GM12874 (cell line): ENCODE data around the gene AK2.

ENCODE experiments used
- TF ChIP-seq, protein P1 (sequence below): IDR thresholded peaks from 2 replicates; pipeline ENCODE4 v1.5.1; 2011; ENCODE audit warnings: low read depth, mild to moderate bottlenecking, control low read depth, low read length, moderate library complexity; ENCODE audit not compliant: insufficient read depth

AK2 gene

DNA sequence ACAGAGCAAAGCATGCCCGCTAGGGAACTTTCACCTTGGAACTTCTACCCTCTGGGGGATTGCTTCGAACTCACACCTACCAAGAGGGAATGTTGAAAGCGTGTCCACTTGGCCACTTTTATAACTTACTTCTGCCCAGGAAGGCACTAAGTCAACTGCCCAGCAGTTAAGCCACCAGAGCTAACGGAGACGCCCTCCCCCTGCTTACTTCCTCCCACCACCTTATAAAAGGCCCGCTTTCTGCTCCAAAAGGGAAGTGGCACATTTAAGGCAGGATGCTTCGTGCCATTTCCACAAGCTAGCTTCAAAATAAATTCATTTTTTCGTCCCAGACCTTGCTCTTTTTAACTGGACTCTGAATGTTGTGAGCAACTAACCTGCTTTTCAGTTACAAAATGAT lies 3.2 kb upstream of the AK2 start:
- TF ChIP-seq, protein P1, sequence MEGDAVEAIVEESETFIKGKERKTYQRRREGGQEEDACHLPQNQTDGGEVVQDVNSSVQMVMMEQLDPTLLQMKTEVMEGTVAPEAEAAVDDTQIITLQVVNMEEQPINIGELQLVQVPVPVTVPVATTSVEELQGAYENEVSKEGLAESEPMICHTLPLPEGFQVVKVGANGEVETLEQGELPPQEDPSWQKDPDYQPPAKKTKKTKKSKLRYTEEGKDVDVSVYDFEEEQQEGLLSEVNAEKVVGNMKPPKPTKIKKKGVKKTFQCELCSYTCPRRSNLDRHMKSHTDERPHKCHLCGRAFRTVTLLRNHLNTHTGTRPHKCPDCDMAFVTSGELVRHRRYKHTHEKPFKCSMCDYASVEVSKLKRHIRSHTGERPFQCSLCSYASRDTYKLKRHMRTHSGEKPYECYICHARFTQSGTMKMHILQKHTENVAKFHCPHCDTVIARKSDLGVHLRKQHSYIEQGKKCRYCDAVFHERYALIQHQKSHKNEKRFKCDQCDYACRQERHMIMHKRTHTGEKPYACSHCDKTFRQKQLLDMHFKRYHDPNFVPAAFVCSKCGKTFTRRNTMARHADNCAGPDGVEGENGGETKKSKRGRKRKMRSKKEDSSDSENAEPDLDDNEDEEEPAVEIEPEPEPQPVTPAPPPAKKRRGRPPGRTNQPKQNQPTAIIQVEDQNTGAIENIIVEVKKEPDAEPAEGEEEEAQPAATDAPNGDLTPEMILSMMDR = no peak

DNA sequence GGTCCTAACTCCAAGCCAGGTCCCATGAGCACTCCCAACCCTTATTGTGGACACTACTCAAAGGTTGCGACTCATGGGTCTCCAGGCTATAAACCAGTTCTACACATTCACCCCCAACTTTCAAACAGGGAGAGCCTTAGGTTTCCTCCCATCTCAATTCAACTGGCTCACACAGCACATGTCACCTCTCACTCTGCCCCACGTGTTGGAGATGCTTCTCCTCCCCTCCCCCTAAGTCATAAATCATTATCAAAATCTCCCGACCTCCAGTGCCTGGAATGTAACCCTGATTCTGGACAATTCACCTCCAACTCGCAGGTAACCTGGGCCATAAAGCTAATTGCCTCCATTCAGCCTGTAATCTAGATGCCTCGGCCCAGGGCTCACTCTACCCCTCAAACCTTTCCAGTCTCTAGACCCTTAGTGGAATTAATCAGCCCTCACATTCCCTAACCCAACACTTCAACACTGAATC lies 595 bp downstream of the AK2 start:
- TF ChIP-seq, protein P1 = no peak

DNA sequence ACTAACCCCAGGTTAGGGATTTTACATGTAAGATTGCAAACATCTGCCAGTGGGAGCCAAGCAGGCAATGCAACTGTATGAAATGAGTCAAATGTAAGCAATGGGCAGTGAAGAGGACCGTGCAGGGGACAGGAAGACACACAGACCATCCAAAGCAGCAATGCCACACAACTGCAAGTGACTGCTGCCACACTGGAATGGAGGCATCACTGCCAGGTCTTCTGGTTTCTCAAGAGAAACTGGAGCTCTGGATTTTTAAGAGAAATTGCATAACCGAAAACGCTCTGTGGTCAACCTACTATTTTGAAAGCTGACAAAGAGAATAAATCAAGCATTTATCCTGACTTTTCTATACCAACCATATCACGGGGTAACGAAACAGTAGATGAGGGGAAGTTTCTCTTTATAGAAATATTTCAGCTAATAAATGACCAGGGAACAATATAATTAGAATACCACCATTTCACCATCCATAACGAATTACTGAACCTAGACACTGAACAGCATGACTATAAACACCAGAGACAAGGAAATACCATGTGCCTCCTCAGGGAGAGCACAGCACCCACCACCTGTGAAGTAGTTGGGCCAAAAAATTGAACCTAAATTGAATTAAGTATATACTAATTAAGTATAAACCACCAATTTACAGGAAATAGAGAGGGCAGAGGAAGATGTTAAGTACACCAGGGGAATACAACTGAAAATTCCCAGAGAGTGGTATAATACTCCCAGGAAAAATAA lies 4.4 kb downstream of the AK2 start:
- TF ChIP-seq, protein P1 = no peak

DNA sequence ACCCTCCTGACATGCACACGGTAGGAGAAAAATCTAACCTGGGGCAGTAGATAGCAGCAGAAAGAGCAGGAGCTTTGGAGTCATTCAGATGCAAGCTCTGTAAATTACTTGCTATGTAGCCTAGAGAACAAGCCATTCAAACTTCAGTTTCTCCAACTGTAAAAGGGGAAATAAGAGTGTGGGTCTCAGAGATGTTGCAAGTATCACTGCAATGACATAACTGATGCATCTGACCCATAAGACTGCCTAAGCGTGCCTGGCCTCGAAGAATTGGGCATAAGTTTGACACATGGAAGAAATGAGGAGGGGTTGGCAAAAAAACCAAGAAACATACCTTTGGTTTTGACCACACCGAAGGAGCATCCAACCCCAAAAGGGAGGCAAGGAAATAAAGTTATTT lies 5.2 kb downstream of the AK2 start:
- TF ChIP-seq, protein P1 = no peak

DNA sequence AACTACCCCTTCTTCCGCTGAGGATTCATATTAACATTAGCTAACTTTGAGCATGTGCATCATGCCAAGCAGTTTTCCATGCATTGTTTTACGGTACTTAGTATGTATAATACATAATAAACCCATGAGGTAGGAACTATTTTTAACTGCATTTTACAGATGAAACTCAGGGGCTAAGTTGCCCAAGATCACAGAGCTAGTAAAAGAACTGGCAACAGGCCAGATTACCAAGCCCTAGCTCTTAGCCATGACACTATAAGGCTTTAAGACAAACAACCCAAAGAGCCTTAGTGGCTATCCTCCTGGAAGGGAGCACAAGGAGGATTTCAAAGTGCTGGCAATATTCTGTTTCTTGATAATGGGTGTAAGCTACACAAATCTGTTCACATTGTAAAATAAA lies 6.1 kb downstream of the AK2 start:
- TF ChIP-seq, protein P1 = no peak

DNA sequence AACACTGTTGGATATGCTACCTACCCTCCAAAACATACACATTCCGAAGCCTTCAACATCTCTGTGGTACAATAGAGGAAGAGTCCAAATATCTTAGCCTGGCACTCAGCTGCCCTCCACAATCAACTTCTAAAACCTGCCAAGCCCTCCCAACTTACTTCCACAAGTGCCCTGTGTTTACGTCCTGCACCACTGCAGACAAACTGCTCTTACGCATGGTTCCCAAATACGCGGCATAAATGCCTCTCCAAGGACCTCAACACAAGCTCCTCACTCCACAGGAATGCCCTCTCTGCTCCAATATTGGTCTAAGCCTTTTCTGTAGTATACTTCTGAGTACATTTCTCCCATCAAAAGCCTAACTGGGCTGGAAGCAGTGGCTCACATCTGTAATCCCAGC lies 6.8 kb downstream of the AK2 start:
- TF ChIP-seq, protein P1 = no peak

DNA sequence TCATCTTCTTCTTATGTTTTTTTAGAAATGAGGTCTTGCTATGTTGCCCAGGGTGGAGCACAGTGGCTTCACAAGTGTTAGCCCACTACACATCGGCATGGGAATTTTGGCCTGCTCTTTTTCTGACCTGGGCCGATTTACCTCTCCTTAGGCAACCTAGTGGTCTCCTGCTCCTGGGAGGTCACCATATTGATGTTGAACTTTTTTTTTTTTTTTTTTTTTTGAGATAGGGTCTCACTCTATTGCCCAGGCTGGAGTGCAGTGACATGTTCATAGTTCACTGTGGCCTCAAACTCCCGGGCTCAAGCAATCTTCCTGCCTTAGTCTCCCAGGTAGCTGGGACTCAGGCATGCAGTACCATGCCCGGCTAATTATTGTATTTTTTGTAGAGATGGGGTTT lies 7.5 kb downstream of the AK2 start:
- TF ChIP-seq, protein P1 = no peak
